ENCODE measurements around the gene DLX2. TPM values are rescaled to one million over a fixed set of nuclear protein-coding genes. Genes with fewer than 3 reads are reported as not detected.
A peak's percentile ranks its signal among the peaks of the same experiment; 100 is the strongest.

Gene DLX2
- total and polyA plus RNA-seq, 7 donors = not detected

DNA sequence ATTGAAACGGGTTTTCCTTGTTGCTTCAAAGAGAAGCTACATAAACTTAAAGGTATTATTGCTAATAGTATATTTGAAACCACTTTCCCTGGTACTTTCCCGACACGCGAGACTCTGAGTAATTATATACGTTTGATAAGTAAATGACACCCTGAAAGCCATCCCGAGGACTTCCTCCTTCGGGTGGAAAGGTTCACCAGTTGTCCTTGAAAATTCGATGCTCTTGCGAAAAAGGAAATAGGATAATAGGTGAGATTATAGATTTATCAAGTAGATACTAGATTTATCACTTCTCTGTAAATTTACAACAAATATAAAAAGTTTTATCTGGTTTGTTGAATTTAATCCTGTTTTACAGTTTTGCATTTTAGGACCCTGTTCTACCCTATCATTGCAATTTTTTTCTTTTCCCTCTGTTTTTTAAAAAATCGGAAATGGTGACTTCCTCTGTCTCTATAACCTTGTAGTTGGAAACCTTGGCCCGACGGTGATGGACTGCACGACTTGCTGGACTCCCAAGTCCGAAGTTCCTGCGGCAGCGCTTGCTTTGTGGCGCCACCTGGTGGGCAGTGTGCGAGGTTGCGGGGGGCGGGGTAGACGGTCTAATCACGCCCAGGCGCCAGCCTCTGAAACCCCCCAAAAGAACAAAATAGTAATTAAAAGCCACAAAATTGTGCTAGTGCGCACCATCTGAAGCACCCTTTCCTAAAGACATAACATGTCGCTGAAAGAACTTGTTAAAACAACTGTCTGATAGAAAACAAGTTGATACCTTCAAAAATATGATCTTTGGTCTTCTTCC, 972 bp upstream of the DLX2 start:
- Histone ChIP-seq H3K36me3 (ENCODE audit: insufficient read depth in 1 of 2, low read depth in 1 of 2) (no peaks in the 10 kb centered on the region), H3K4me1 (peaks cover 53% of the 10 kb centered on the region), H3K9me3 (no peaks in the 10 kb centered on the region), H3K4me3 (peak overlapping the region; percentile 69), H3K27me3 (ENCODE audit: insufficient read depth in 3 of 3, low read length in 2 of 3) (peaks cover 0 to 100% (median 74%) of the 10 kb centered on the region in 3 donors), H3K27ac (no peak overlapping the region)
- peak; percentile 63 to 68 (median 64) for ATAC-seq
- intact Hi-C loops (cut with DNase I) = loop anchor here (5.0 to 10.0 kb wide), 5 partner anchors 101 to 509 kb away; partner anchors contain the start of gene HAT1 (in 1 of the 2)
- DNase-seq = peak; percentile 82 to 86
- 4 to 7% (median 6%) methylated on average over 25 of the region's 25 CpGs for WGBS, 3 donors
- TF ChIP-seq, protein P1, sequence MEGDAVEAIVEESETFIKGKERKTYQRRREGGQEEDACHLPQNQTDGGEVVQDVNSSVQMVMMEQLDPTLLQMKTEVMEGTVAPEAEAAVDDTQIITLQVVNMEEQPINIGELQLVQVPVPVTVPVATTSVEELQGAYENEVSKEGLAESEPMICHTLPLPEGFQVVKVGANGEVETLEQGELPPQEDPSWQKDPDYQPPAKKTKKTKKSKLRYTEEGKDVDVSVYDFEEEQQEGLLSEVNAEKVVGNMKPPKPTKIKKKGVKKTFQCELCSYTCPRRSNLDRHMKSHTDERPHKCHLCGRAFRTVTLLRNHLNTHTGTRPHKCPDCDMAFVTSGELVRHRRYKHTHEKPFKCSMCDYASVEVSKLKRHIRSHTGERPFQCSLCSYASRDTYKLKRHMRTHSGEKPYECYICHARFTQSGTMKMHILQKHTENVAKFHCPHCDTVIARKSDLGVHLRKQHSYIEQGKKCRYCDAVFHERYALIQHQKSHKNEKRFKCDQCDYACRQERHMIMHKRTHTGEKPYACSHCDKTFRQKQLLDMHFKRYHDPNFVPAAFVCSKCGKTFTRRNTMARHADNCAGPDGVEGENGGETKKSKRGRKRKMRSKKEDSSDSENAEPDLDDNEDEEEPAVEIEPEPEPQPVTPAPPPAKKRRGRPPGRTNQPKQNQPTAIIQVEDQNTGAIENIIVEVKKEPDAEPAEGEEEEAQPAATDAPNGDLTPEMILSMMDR (IDR thresholded peaks at IDR 0.05) = peak; percentile 71

DNA sequence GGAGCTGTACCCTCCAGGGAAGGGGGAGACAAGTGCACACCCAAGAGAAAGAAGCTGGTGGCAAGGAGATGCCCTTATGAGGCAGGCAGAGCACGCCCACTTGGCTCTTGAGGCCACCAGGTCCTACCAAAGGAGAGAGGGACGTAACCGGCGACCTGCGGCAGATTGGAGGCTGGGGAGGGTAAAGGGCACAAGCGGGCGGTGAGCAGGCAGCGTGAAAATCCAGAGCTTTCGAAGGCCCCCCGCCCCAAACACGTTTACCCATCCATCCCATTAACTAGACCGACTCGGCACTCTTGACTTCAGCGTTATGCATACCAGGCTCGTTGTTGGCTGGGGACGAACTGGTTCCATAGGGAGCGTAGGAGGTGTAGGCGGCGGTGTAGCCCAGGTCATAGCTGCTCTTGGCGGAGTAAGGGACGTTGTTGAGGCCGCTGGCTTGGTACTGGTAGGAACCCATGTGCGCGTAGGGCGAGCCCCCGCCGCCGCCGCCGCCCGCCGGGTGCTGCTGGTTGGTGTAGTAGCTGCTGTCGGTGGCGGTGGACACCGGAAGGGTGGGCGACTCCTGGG, 794 bp downstream of the DLX2 start:
- TF ChIP-seq, protein P1 (IDR thresholded peaks at IDR 0.05) = no peak
- Histone ChIP-seq H3K4me1 (peaks cover 59% of the 10 kb centered on the region), H3K4me3 (peak overlapping the region; percentile 69), H3K27ac (no peak overlapping the region), H3K36me3 (ENCODE audit: insufficient read depth in 1 of 2, low read depth in 1 of 2) (no peaks in the 10 kb centered on the region), H3K27me3 (ENCODE audit: insufficient read depth in 3 of 3, low read length in 2 of 3) (peaks cover 0 to 100% (median 78%) of the 10 kb centered on the region in 3 donors), H3K9me3 (no peaks in the 10 kb centered on the region)
- DNase-seq = no peak
- 2 to 3% (median 2%) methylated on average over 35 to 36 of the region's 36 CpGs for WGBS, 3 donors
- intact Hi-C loops (cut with DNase I) = loop anchor here (5.0 to 10.0 kb wide), 5 partner anchors 100 to 507 kb away; partner anchors contain the start of gene HAT1 (in 1 of the 2)
- ATAC-seq = peak in 1 of 4 donors; percentile 15

DNA sequence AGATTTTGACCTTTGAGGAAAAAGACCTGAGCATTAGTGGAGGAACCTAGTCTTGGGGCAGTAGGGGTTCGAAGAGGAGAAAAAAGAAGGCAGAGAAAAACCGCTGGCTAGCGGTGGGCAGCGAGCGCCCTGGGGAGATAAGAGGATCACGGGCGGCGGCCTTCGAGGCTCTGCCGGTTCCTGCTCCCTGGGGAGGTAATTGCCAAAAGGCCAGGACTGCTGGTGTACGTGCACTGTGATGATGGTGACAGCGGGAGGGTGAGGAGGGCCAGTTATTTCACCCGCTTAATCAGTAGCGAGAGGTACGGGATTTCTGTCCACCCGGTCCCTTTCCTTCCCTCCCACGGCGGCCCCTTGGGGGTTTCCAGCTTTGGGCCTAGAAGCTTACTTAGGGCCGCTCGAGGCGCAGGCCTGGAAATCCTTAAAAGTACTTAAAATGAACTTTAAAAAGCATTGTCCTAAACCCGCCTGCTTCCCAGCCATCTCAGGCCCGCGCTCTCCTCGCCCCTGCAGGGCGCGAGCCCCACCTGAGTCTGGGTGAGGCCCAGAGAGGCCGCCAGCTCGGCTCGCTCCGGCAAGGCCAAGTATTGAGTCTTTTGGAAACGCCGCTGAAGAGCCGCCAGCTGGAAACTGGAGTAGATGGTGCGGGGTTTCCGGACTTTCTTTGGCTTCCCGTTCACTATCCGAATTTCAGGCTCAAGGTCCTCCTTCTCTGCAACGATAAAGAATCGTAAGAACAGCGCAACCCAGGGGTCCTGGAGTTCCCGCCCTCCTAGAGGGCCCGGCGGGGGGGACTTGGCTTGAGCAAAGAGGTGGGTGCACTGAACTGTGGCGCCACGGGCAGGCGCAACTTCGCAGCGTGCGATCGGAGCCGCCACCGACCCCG, 1.5 kb downstream of the DLX2 start:
- H3K27me3 ChIP-seq (ENCODE audit: insufficient read depth in 3 of 3, low read length in 2 of 3) = peaks cover 0 to 100% (median 79%) of the 10 kb centered on the region in 3 donors
- DNase-seq (no peak), ATAC-seq (no peak)
- no peak overlapping the region for H3K27ac ChIP-seq
- no peaks in the 10 kb centered on the region for H3K36me3 ChIP-seq (ENCODE audit: insufficient read depth in 1 of 2, low read depth in 1 of 2)
- TF ChIP-seq, protein P1 (IDR thresholded peaks at IDR 0.05) = no peak
- no peaks in the 10 kb centered on the region for H3K9me3 ChIP-seq
- intact Hi-C loops (cut with DNase I) = loop anchor here (5.0 to 10.0 kb wide), 5 partner anchors 99 to 506 kb away; partner anchors contain the start of gene HAT1 (in 1 of the 2)
- H3K4me1 ChIP-seq = peaks cover 64% of the 10 kb centered on the region
- 6 to 8% (median 8%) methylated on average over 54 of the region's 54 CpGs for WGBS, 3 donors
- H3K4me3 ChIP-seq = peak overlapping the region; percentile 69

DNA sequence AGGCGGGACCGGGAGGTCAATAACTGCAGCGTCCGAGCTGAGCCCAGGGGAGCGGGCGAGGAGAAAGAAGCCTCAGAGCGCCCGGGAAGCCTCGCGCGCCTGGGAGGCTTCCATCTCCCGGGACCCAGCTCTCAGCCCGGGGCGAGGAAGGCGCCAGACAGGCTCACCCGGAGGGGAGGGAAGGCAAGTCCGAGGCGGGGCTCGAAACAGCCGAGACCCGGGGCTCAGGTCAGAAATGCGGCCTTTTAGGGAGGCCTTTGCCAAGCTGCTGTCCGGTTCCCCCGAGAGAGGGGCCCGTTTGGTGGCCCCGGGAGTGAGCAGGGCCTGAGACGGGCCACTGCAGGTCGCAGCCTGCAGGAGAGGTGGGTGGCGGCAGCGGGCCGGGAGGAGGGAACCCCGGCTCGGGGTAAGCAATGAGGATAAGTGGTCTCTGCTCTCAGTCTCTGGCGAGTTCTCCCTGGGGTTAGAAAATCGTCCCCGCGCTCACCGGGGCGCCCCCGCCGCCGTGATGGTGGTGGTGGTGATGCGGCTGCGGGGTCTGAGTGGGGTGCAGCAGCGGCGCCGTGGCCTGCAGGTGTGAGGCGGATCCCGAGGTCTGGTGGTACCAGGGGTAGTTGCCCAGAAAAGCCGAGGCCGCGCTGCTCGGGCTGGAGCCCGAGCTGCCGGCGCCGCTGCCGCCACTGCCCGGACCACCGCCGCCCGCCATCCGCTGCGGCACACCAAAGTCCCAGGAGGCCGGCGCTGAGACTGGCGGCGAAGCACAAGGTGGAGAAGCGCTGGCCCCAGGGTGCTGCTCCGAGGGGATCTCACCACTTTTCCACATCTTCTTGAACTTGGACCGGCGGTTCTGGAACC, 2.4 kb downstream of the DLX2 start:
- no peak for ATAC-seq
- Histone ChIP-seq H3K27ac (no peak overlapping the region), H3K27me3 (ENCODE audit: insufficient read depth in 3 of 3, low read length in 2 of 3) (peaks cover 0 to 100% (median 79%) of the 10 kb centered on the region in 3 donors), H3K4me3 (peak overlapping the region; percentile 5), H3K36me3 (ENCODE audit: insufficient read depth in 1 of 2, low read depth in 1 of 2) (no peaks in the 10 kb centered on the region), H3K9me3 (no peaks in the 10 kb centered on the region), H3K4me1 (peaks cover 66% of the 10 kb centered on the region)
- TF ChIP-seq, protein P1 (IDR thresholded peaks at IDR 0.05) = no peak
- DNase-seq = no peak
- intact Hi-C loops (cut with DNase I) = loop anchor here (5.0 to 10.0 kb wide), 5 partner anchors 98 to 506 kb away; partner anchors contain the start of gene HAT1 (in 1 of the 2)
- 3 to 6% (median 6%) methylated on average over 60 to 72 of the region's 72 CpGs for WGBS, 3 donors

Data from psoas muscle (tissue), 8 donors.